ENCODE measurements around the gene UBALD2.

Gene UBALD2

DNA sequence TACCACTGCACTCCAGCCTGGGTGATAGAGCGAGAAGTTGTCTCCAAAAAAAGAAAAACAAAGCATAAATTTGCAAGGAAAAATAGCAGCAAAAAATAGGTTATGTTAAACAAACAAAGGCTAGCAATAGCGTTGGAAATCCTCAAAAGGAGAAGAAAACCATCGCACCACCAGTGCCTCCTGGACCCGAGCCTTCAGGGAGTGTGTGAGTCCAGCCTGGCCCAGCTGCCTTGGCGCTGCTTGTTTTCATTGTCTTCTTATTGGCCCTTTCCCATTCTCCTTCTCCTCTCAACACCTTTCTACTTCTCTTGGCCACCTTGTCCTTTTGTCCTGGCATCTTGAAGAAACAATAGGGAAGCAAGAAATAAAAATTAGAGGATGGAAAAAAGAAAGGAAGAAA lies 4.5 kb upstream of the UBALD2 start:
- in situ Hi-C loops (cut with MboI; ENCODE audit: low pct_unique_long_range_greater_than_20kb, low sequenced_read_pairs, unreplicated experiment) = loop anchor here (5.0 kb wide), 1 partner anchor 73 kb away; no protein-coding TSS in a partner anchor
- TF ChIP-seq, protein P1, sequence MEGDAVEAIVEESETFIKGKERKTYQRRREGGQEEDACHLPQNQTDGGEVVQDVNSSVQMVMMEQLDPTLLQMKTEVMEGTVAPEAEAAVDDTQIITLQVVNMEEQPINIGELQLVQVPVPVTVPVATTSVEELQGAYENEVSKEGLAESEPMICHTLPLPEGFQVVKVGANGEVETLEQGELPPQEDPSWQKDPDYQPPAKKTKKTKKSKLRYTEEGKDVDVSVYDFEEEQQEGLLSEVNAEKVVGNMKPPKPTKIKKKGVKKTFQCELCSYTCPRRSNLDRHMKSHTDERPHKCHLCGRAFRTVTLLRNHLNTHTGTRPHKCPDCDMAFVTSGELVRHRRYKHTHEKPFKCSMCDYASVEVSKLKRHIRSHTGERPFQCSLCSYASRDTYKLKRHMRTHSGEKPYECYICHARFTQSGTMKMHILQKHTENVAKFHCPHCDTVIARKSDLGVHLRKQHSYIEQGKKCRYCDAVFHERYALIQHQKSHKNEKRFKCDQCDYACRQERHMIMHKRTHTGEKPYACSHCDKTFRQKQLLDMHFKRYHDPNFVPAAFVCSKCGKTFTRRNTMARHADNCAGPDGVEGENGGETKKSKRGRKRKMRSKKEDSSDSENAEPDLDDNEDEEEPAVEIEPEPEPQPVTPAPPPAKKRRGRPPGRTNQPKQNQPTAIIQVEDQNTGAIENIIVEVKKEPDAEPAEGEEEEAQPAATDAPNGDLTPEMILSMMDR (IDR thresholded peaks at IDR 0.05; ENCODE audit: extremely low read depth, insufficient read depth, missing control alignments) = no peak
- no peak for DNase-seq (ENCODE audit: low spot score)

DNA sequence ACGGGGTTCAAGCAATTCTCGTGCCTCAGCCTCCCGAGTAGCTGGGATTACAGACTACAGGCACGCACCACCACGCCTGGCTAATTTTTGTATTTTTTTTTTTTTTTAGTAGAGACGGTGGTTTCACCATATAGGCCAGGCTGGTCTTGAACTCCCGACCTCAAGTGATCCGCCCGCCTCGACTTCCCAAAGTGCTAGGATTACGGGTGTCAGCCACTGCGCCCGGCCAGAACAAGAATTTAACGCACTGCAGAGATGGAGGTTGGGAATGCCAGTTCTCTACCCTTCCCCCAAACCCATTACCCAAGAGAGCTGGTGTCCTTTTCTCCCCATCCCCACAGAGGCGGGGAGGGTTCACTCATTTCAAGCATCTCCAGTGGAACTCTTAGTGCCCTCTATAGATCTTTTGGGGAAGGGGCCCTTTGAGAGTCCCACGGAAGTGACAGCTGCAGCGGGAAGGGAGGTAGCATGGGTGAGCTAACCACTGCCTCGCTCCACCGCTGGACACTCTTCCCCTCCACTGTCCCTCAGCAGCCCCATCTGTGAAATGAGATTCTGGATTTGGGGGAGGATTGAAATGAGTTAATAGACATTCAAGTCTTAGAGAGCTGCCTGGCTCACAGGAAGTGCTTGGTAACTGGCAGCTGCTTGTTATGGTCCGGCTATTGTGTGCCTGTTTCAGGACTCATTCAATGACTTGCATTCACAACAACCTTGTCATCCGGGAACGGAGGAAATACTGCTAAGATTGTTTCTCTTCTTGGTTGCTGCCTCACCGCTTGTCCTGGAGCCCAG lies 3.5 kb upstream of the UBALD2 start:
- TF ChIP-seq, protein P1 (IDR thresholded peaks at IDR 0.05; ENCODE audit: extremely low read depth, insufficient read depth, missing control alignments) = no peak
- in situ Hi-C loops (cut with MboI; ENCODE audit: low pct_unique_long_range_greater_than_20kb, low sequenced_read_pairs, unreplicated experiment) = loop anchor here (5.0 kb wide), 1 partner anchor 74 kb away; no protein-coding TSS in a partner anchor
- peak; percentile 68 for DNase-seq (ENCODE audit: low spot score)

DNA sequence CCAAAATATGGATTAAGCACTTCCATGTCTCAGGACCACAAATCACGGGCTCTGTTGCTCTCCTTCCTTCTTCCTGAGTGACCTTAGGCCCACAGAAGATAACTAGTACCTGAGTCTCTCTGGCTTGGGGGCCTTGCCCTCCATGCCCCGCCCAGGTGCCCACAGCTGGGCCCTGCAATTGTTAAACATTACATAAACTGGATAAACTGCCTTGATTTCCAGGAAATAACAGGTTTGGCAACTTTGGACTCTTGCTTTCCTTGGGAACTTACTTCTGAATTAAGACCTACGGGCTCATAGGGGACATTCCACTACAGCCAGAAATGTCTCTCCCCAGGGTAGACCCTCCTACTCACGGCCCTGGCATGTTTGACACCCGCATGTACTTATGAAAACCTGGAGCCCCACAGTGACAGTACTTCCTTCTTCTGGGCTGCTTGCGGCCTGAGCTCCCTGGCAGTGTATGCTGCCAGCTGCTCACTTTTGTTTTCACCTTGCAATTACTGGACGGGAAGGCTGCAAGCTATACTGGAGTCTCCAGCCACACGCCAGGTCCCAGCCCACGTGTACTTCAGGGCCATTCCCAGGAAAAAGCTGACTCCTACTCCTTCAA lies 2.3 kb upstream of the UBALD2 start:
- in situ Hi-C loops (cut with MboI; ENCODE audit: low pct_unique_long_range_greater_than_20kb, low sequenced_read_pairs, unreplicated experiment) = loop anchor here (5.0 kb wide), 1 partner anchor 76 kb away; no protein-coding TSS in a partner anchor
- TF ChIP-seq, protein P1 (IDR thresholded peaks at IDR 0.05; ENCODE audit: extremely low read depth, insufficient read depth, missing control alignments) = no peak
- DNase-seq (ENCODE audit: low spot score) = peak; percentile 65

DNA sequence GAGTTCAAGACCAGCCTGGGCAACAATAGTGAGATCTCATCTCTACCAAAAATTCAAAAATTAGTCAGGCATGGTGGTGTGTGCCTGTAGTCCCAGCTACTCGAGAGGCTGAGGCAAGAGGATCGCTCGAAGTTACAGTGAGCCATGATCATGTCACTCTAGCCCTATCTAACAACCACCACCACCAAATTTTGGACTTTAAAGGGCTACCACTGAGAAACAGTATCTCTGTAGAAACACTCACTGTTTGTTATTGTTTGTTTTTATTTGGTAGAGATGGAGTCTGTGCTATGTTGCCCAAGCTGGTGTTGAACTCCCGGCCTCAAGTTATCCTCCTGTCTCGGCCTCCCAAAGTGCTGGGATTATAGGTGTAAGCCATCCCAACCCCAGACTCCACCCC lies 1.3 kb upstream of the UBALD2 start:
- no peak for DNase-seq (ENCODE audit: low spot score)
- in situ Hi-C loops (cut with MboI; ENCODE audit: low pct_unique_long_range_greater_than_20kb, low sequenced_read_pairs, unreplicated experiment) = loop anchor here (5.0 kb wide), 1 partner anchor 77 kb away; no protein-coding TSS in a partner anchor
- TF ChIP-seq, protein P1 (IDR thresholded peaks at IDR 0.05; ENCODE audit: extremely low read depth, insufficient read depth, missing control alignments) = no peak

DNA sequence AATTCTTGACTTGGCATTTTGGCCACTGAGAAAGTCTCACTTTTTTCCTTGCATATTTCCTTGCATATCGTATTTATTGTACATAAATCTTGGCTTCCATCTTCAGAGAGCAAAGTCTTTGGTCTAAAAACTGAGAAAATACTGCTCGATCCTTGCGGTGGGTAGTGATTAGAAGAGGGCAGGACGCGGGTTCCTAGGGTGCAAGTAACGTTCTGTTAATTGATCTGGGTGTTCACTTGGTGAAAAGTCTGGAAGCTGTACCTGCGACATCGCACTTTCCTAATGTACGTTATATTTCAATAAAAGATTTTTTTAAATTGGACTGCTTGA lies 758 bp upstream of the UBALD2 start:
- TF ChIP-seq, protein P1 (IDR thresholded peaks at IDR 0.05; ENCODE audit: extremely low read depth, insufficient read depth, missing control alignments) = no peak
- in situ Hi-C loops (cut with MboI; ENCODE audit: low pct_unique_long_range_greater_than_20kb, low sequenced_read_pairs, unreplicated experiment) = loop anchor here (5.0 kb wide), 1 partner anchor 77 kb away; no protein-coding TSS in a partner anchor
- no peak for DNase-seq (ENCODE audit: low spot score)

DNA sequence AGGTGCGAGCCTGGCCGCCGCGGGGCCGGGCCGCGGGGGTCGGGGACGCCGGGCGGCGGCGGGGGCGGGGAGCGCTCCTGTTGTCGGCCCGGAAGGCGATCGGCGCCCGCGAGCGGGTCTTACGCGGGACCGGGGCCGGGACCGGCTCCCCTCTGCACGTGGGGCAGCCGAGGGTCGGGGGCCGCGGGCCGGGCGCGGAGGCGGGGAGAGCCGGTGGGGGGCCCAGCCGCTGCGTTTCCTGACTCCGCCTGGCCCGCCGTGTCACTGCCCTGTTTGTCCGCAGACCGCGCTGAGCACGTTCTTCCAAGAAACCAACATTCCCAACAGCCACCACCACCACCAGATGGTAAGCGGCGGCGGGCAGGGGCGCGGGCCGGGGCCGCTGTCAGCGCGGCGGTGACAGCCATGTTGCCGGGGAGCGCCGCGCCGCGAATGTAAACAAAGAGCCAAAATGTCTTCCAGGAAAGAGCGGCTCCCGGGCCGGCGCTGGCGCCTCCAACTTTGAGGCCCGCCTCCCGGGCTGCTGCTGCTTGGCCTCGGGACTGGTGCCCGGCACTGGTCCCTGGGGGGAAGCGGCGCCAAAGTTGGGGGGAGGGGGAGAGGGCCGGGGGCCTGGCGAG lies 586 bp downstream of the UBALD2 start:
- TF ChIP-seq, protein P1 (IDR thresholded peaks at IDR 0.05; ENCODE audit: extremely low read depth, insufficient read depth, missing control alignments) = no peak
- no peak for DNase-seq (ENCODE audit: low spot score)
- in situ Hi-C loops (cut with MboI; ENCODE audit: low pct_unique_long_range_greater_than_20kb, low sequenced_read_pairs, unreplicated experiment) = no loop called here
